IMR-90 (cell line): ENCODE data around the gene ACSM6. TPM values are rescaled to one million over a fixed set of nuclear protein-coding genes. Genes with fewer than 3 reads are reported as not detected.
A peak's percentile ranks its signal among the peaks of the same experiment; 100 is the strongest.
"Not testable (repeated sequence)": the region's sequence is repeated elsewhere in the genome, so short reads cannot be mapped to it uniquely, and the experiment has no call there.

Experiments
- ATAC-seq: fragments of 200-7000 bp; cut with Tn5 transposase; 2 replicates; pipeline ENCODE4 v1.9.1; 2020; ENCODE audit warnings: low read depth, mild to moderate bottlenecking, moderate library complexity
- BruUV-seq: library from RNA; stranded (reverse); fragments of 400-500 nt; replicated peaks from 2 replicates; lab custom pipeline; 2021; lab: Mats Ljungman, UMichigan
- CTCF ChIA-PET: fragments of 300-600 bp; formaldehyde crosslinking; extraction: SDS; loops from one replicate; lab custom pipeline; 2021; ENCODE audit warnings: antibody characterized with exemption; lab: Yijun Ruan, JAX
- POLR2A ChIA-PET: fragments of 300-600 bp; sonication (Branson Sonifier 250); formaldehyde crosslinking; loops from one replicate; lab custom pipeline; 2022; ENCODE audit warnings: antibody characterized with exemption; ENCODE audit not compliant: unreplicated experiment; lab: Charles Lee
- DNase-seq: peaks from one replicate; pipeline ENCODE4 v3.0.0; 2013
- H2AFZ ChIP-seq: replicated peaks from 2 replicates; pipeline ENCODE3; 2013; ENCODE audit warnings: low read length, mild to moderate bottlenecking; ENCODE audit not compliant: poor library complexity
- H2AK5ac ChIP-seq: 2 replicates; pipeline ENCODE4 v1.6.1; 2013; ENCODE audit warnings: low read depth, low read length, inconsistent platforms
- H2AK9ac ChIP-seq: replicated peaks from 2 replicates; pipeline ENCODE3; 2013; ENCODE audit warnings: mild to moderate bottlenecking, low read depth, low read length, moderate library complexity; ENCODE audit not compliant: poor library complexity
- H2BK120ac ChIP-seq: 2 replicates; pipeline ENCODE4 v1.6.1; 2013; ENCODE audit warnings: low read depth, low read length, inconsistent platforms
- H2BK15ac ChIP-seq: 3 replicates; pipeline ENCODE4 v1.6.1; 2013; ENCODE audit warnings: low read depth, low read length, inconsistent platforms
- H2BK20ac ChIP-seq: 2 replicates; pipeline ENCODE4 v1.6.1; 2013; ENCODE audit warnings: low read depth, mild to moderate bottlenecking, inconsistent platforms, low read length, moderate library complexity
- H2BK5ac ChIP-seq: 2 replicates; pipeline ENCODE4 v1.6.1; 2013; ENCODE audit warnings: mild to moderate bottlenecking, low read depth, low read length, inconsistent platforms; ENCODE audit not compliant: poor library complexity, severe bottlenecking
- H3K14ac ChIP-seq: replicated peaks from 2 replicates; pipeline ENCODE4 v1.6.1; 2013; ENCODE audit warnings: low read depth, low read length, inconsistent platforms
- H3K18ac ChIP-seq: 2 replicates; pipeline ENCODE4 v1.6.1; 2013; ENCODE audit warnings: low read depth, low read length, control low read depth
- H3K23ac ChIP-seq: 2 replicates; pipeline ENCODE4 v1.6.1; 2013; ENCODE audit warnings: low read depth, low read length, inconsistent platforms
- H3K27ac ChIP-seq: 2 replicates; pipeline ENCODE4 v1.5.1; 2013; ENCODE audit warnings: mild to moderate bottlenecking, control low read depth, low read length; ENCODE audit not compliant: insufficient read depth
- H3K27me3 ChIP-seq: 2 replicates; pipeline ENCODE4 v1.6.1; 2013; ENCODE audit warnings: low read length; ENCODE audit not compliant: control insufficient read depth, insufficient read depth
- H3K36me3 ChIP-seq: 2 replicates; pipeline ENCODE4 v1.6.1; 2013; ENCODE audit warnings: low read length, mixed read lengths; ENCODE audit not compliant: control insufficient read depth, insufficient read depth
- H3K4ac ChIP-seq: 2 replicates; pipeline ENCODE4 v1.6.1; 2013; ENCODE audit warnings: low read depth, low read length, inconsistent platforms
- H3K4me1 ChIP-seq: 2 replicates; pipeline ENCODE4 v1.6.1; 2013; ENCODE audit warnings: low read length, mixed read lengths; ENCODE audit not compliant: control insufficient read depth, insufficient read depth
- H3K4me2 ChIP-seq: 2 replicates; pipeline ENCODE4 v1.6.1; 2013; ENCODE audit warnings: low read depth, mild to moderate bottlenecking, control low read depth, low read length, moderate library complexity
- H3K4me3 ChIP-seq: 2 replicates; pipeline ENCODE4 v1.5.1; 2013; ENCODE audit warnings: low read depth, mild to moderate bottlenecking, control low read depth, low read length, moderate library complexity; ENCODE audit not compliant: insufficient read depth
- H3K56ac ChIP-seq: 2 replicates; pipeline ENCODE4 v1.6.1; 2013; ENCODE audit warnings: low read length, inconsistent platforms; ENCODE audit not compliant: insufficient read depth; ENCODE audit errors: extremely low read depth
- H3K79me1 ChIP-seq, 2 experiments: 2 replicates each; pipeline ENCODE4 v1.6.1; 2013; ENCODE audit warnings: low read length in 2 of 2, inconsistent platforms in 1 of 2, low read depth in 1 of 2
- H3K9ac ChIP-seq: 2 replicates; pipeline ENCODE4 v1.6.1; 2013; ENCODE audit warnings: low read depth, low read length, control low read depth
- H3K9me1 ChIP-seq: 2 replicates; pipeline ENCODE4 v1.6.1; 2013; ENCODE audit warnings: low read length, inconsistent platforms; ENCODE audit not compliant: insufficient read depth
- H3K9me3 ChIP-seq: 2 replicates; pipeline ENCODE4 v1.6.1; 2013; ENCODE audit warnings: low read length; ENCODE audit not compliant: control insufficient read depth, insufficient read depth
- H4K20me1 ChIP-seq: 2 replicates; pipeline ENCODE4 v1.6.1; 2013; ENCODE audit warnings: low read length, inconsistent platforms; ENCODE audit not compliant: insufficient read depth
- H4K5ac ChIP-seq: 2 replicates; pipeline ENCODE4 v1.6.1; 2013; ENCODE audit warnings: mild to moderate bottlenecking, low read depth, low read length, control low read depth
- H4K8ac ChIP-seq, 2 experiments: 2 replicates each; pipeline ENCODE4 v1.6.1; 2013; ENCODE audit warnings: low read depth in 2 of 2, low read length in 2 of 2, control low read depth in 1 of 2, inconsistent platforms in 1 of 2
- H4K91ac ChIP-seq: 2 replicates; pipeline ENCODE4 v1.6.1; 2013; ENCODE audit warnings: low read depth, low read length, inconsistent platforms; ENCODE audit not compliant: insufficient read depth
- BHLHE40 ChIP-seq: fragments of 150-350 bp; IDR thresholded peaks from 2 replicates; pipeline ENCODE4 v1.6.1; 2016; ENCODE audit warnings: mild to moderate bottlenecking, low read depth, low read length
- NFE2L2 ChIP-seq: fragments of 150-350 bp; IDR thresholded peaks from 2 replicates; pipeline ENCODE4 v1.6.1; 2016; ENCODE audit warnings: low read depth, mild to moderate bottlenecking, low read length
- SMC3 ChIP-seq: fragments of 150-350 bp; IDR thresholded peaks from 2 replicates; pipeline ENCODE4 v1.6.1; 2016; ENCODE audit warnings: low read depth, mild to moderate bottlenecking, antibody characterized with exemption, low read length, moderate library complexity
- WGBS, 2 experiments: methylation state at CpG; one replicate each; pipeline versions ENCODE4 v1.1.5 to v1.1.7; 2013; ENCODE audit warnings: missing lambda C conversion rate in 2 of 2; ENCODE audit not compliant: insufficient read length in 1 of 2; ENCODE audit errors: extremely low coverage in 2 of 2; 5-methylcytosine and 5-hydroxymethylcytosine counted together
- dilution Hi-C: fragments of 300-500 bp; cut with HindIII; formaldehyde crosslinking; loops from one replicate; pipeline ENCODE4 v1.14.3; 2018; ENCODE audit warnings: low sequenced_read_pairs; ENCODE audit not compliant: unreplicated experiment
- in situ Hi-C: fragments of 300-500 bp; cut with MboI; formaldehyde crosslinking; loops from 3 replicates; pipeline ENCODE4 v1.14.3; 2019; ENCODE audit warnings: low sequenced_read_pairs, inconsistent platforms, mixed read lengths
- intact Hi-C: fragments of 100-400 bp; cut with micrococcal nuclease; formaldehyde crosslinking; loops from 2 replicates; pipeline ENCODE4 v1.10.0; 2022
- polyA plus RNA-seq, 3 experiments: library from polyadenylated mRNA; depleted of rRNA; stranded (reverse); fragments of >200 nt; gene quantifications; 2 replicates each; pipeline ENCODE4 v1.2.3, GENCODE V29; 2012; ENCODE audit warnings: low replicate concordance in 1 of 3
- total RNA-seq: library from RNA; depleted of rRNA; stranded (reverse); fragments of >200 nt; gene quantifications from 2 replicates; pipeline ENCODE4 v1.2.3, GENCODE V29; 2012

Gene ACSM6
- total and polyA plus RNA-seq, 2 of the 4 experiments (the other 2 are of a cell fraction) = not detected

DNA sequence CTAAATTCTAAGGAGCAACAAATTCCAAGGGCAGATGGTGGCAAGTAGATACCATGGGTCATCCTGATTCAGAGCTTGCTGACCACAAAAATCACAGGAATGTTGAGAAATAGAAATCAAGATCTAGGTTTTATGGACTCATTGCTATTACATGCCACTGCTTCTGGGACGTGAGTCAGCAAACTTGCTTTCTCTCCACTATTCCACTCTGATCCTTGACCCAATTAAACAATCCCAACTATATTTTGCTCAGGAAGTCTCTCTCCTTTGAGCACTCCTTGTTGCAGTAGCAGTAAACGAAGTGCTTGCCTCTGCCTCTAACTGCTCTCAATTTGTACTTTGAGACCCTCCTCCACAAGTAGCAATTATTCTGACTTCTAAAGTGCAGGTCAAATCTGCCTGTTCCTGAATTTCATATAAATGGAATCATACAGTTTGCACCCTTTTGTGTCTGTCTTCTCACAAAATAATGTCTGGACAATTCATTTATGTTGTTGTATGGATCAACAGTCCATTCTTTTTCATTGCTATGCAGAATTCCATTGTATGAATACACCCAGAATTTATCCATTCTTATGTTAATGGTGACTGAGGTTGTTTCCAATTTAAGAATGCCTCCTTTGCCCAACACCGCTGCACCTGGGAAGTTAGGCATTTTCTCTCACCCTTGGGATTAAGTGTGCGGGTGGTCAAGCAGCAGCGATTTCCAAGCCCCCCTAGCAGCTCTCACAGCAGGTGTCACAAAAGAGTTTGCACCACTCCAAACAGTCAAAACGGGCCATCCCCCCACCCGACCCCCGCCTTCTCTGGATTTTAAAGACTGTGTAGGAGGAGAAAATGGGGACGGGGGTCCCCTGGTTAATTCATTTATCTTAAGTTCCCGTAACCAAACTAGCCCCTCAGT is 35.9 kb downstream of the ACSM6 start (continued):
- TF ChIP-seq BHLHE40 (0 out of 2 replicates have a peak, but pooled peaks have one; percentile 14), NFE2L2 (peak; percentile 97), SMC3 (no peak)

DNA sequence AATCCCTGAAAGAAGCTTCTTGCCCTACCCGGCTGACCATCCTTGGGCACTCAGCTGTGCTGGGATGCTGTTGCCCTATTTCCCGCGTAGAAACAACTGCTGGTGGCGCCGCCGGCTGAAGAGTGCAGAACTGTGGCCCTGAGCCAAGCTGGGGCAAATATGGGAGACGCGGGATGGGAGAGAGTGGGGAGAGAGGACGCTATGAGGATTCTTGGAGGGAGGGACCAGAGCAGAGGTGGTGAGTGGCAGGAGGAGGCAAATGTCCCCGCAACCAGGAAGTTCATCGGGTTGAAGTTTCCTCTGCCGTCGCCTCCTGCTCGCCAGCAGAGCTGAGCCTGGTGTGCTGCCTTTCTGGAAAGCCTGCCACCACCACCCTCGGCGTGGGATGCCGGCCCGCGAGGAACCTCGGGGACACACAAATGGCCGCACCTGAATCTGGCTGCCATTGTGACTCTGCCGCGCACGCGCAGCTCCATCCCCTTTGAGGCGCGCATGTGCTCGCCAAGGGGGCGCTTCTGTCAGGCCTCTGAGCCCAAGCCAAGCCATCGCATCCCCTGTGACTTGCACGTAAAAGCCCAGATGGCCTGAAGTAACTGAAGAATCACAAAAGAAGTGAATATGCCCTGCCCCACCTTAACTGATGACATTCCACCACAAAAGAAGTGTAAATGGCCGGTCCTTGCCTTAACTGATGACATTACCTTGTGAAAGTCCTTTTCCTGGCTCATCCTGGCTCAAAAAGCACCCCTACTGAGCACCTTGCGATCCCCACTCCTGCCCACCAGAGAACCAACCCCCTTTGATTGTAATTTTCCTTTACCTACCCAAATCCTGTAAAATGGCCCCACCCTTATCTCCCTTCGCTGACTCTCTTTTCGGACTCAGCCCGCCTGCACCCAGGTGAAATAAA is 36.9 kb downstream of the ACSM6 start:
- dilution Hi-C loops, H3K56ac ChIP-seq, DNase-seq, H3K9ac ChIP-seq, H3K4me3 ChIP-seq, H3K27me3 ChIP-seq, H3K9me3 ChIP-seq, CTCF ChIA-PET, H4K20me1 ChIP-seq, H3K4me2 ChIP-seq, POLR2A ChIA-PET, ATAC-seq, BruUV-seq, intact Hi-C loops: not testable (repeated sequence)
- Histone ChIP-seq H3K79me1 (peaks cover 0 to 35% of the 10 kb centered on the region in 2 experiments; a peak in 2 of 4 replicates), H3K14ac (peak overlapping the region; percentile 20), H3K27ac (peak overlapping the region; percentile 86), H3K23ac (peak overlapping the region; percentile 66; the same call in 1 of the 2 replicates), H3K36me3 (peaks cover 24% of the 10 kb centered on the region), H3K9me1 (peaks cover 15% of the 10 kb centered on the region), H2BK15ac (peak overlapping the region; percentile 80; the same call in 1 of the 3 replicates), H2BK20ac (peak overlapping the region; percentile 53), H3K18ac (peak overlapping the region; percentile 66), H3K4me1 (peaks cover 16% of the 10 kb centered on the region), H3K4ac (peak overlapping the region; percentile 68), H2BK5ac (peak overlapping the region; percentile 95), H2AK9ac (peak overlapping the region; percentile 53), H2AK5ac (peak overlapping the region; percentile 72), H4K91ac (peak overlapping the region; percentile 58), H2AFZ (peak overlapping the region; percentile 83), H4K8ac (peak overlapping the region; percentile 52 to 80), H2BK120ac (peak overlapping the region; percentile 73), H4K5ac (peak overlapping the region; percentile 62)
- 46% methylated on average over 21 of the region's 36 CpGs; no CpG with 5 or more reads in 1 of the 2 experiments for WGBS, 2 experiments
- in situ Hi-C loops = loop anchor here (10.0 kb wide), 1 partner anchor 96 kb away; no protein-coding TSS in a partner anchor
